DMS53 (cell line): ENCODE results near the gene RBMY1D.
"Not testable (repeated sequence)": the region's sequence is repeated elsewhere in the genome, so short reads cannot be mapped to it uniquely, and the experiment has no call there.

Experiments
- DNase-seq: peaks from one replicate; lab custom pipeline; 2025; lab: John Stamatoyannopoulos, UW

The RBMY1D gene

DNA sequence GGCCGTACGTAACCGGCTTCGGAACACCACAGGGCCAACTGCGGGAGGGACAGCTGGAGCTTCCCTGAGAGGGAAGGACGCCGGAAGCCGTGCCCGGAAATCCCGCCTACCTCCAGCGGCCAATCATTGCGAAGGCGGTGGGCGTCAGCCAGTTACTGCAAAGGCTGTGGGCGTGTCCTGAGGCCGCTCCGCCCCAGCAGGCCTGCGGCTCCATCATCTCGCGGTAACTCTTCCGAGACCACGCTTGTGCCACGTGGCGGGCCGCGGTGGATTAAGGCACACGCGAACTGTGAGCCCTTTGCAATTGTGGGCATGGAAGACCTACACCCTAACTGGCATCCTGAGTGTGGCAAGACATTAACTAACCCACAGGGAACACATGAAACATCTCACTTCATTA lies at the start of gene RBMY1D:
Gene RBMY1D, minus strand, starts transcription at position 101 of the 400 bp plus-strand sequence. CDS start 2,013 bp downstream, outside the sequence.
- DNase-seq = not testable (repeated sequence)

GRCh38 chrY:21917932-21918331 lies 23.6 kb upstream of the RBMY1D start, which contains the start of gene RBMY1E:
TSS of gene RBMY1E (minus strand) at chrY:21918032. CDS start at chrY:21916054, 1,978 bp downstream.
- DNase-seq = not testable (repeated sequence)

GRCh38 chrY:21869407-21870076 lies 24.8 kb downstream of the RBMY1D start:
- not testable (repeated sequence) for DNase-seq

DNA sequence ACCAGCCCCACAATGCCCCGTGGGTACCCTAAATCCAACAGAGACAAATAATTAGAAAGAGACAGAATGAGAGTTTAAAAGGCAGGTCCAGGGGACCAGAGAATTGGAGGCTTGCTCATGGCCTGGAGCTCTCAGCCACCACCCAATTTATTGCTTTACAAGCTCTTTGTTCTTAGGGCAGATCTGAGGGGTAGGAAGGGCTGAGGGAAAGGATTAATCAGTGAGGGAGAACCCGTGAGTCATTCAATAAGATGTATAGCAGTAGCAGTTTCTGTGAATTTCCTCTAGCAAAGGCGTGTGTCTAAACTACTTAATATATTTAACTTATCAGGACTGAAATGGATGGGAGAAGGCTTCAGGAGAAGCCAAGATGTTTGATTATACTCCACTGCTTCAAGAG lies 48.8 kb downstream of the RBMY1D start:
- no peak for DNase-seq

DNA sequence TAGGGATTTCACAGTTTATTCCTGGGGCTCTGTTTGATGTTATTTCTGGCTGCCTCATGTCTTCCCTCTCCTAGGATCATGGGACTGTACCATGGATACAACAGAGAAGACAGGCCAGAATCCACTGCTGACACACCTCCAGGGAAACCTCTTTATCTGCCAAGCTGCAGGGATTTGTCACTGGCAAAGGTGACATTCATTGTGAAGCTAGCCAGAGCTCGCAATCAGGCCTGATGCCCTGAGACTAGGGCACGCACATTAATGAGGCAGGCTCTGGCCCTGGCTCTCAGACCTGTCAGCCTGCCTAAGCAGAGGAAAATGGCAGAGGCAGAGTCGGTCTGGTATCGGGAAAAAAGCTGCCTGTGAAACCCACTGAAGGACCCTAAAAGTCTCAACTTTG lies 52.2 kb downstream of the RBMY1D start:
- DNase-seq = no peak

DNA sequence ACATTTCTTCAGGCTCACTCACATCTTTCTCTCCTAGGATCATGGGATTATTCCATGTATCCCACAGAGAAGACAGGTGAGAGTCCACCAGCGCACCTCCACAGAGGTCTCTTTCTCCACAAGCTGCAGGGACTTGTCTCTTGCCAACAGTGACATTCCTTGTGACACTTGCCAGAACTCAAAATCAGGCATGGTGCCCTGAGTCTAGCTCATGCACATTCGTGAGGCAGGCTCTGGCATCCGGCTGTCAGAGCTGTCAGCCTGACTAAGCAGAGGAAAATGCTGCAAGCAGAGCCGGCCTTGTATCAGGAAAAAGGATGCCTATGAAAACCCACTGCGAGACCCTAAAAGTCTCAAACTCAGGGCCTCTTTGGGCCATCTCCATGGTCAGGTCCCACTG lies 54.8 kb downstream of the RBMY1D start:
- DNase-seq = no peak

- DNase-seq = no peak
Measured at GRCh38 chrY:21836343-21836742, 58.0 kb downstream of the RBMY1D start.

GRCh38 chrY:21835052-21835451 lies 59.3 kb downstream of the RBMY1D start:
- DNase-seq = no peak
